Measurements from ENCODE around the gene KIF26B. TPM values are rescaled to one million over a fixed set of nuclear protein-coding genes. Genes with fewer than 3 reads are reported as not detected.

KIF26B gene
- total and polyA plus RNA-seq, 8 donors, result 0.15 to 3.2 (median 0.89) TPM; not detected in 1

DNA sequence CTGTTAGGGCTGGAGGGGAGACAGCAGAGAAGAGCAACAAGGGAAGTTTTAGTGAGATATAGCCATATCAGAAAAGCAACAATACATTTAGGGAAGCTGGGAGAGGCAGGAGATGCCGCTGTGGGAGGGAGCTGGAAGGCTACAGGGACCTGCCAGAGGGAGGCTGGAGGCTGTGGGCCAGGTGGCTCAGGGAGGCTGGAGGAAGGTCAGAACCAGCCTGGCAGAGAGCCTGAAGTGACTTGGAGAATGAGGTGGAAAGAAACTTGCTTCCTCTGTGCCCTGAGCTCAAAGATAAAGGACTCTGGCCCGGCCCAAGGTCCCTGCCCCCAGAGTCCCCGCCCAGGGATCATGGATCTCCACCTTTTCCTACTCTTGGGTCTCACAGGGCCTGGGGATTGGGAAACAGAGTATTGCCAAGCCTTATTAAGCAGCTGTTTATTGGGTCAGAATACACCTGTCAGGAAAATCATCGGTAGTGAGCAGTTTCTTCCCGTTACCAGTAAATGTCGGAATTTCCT, 85.9 kb downstream of the KIF26B start:
- H3K36me3 ChIP-seq, result no peaks in the 10 kb centered on the region
- H3K27ac ChIP-seq, result no peak overlapping the region
- intact Hi-C loops (cut with DNase I; ENCODE audit: low total_unique reads), result no loop called here
- peak in 1 of 2 donors; percentile 64 for DNase-seq
- H3K27me3 ChIP-seq, result peaks cover 0 to 8% (median 0%) of the 10 kb centered on the region in 3 donors
- H3K9me3 ChIP-seq, result no peaks in the 10 kb centered on the region
- TF ChIP-seq, protein P1, sequence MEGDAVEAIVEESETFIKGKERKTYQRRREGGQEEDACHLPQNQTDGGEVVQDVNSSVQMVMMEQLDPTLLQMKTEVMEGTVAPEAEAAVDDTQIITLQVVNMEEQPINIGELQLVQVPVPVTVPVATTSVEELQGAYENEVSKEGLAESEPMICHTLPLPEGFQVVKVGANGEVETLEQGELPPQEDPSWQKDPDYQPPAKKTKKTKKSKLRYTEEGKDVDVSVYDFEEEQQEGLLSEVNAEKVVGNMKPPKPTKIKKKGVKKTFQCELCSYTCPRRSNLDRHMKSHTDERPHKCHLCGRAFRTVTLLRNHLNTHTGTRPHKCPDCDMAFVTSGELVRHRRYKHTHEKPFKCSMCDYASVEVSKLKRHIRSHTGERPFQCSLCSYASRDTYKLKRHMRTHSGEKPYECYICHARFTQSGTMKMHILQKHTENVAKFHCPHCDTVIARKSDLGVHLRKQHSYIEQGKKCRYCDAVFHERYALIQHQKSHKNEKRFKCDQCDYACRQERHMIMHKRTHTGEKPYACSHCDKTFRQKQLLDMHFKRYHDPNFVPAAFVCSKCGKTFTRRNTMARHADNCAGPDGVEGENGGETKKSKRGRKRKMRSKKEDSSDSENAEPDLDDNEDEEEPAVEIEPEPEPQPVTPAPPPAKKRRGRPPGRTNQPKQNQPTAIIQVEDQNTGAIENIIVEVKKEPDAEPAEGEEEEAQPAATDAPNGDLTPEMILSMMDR (IDR thresholded peaks at IDR 0.05), result no peak
- TF ChIP-seq POLR2AphosphoS5 (IDR thresholded peaks at IDR 0.05), result no peak
- TF ChIP-seq EP300 (IDR thresholded peaks at IDR 0.05), result no peak
- no peak for TF ChIP-seq POLR2A (IDR thresholded peaks at IDR 0.05)
- H3K4me1 ChIP-seq, result peaks cover 0 to 3% (median under 1%) of the 10 kb centered on the region in 4 donors
- no peak overlapping the region for H3K4me3 ChIP-seq
- 70 to 79% (median 76%) methylated on average over 6 of the region's 6 CpGs for WGBS, 5 donors

DNA sequence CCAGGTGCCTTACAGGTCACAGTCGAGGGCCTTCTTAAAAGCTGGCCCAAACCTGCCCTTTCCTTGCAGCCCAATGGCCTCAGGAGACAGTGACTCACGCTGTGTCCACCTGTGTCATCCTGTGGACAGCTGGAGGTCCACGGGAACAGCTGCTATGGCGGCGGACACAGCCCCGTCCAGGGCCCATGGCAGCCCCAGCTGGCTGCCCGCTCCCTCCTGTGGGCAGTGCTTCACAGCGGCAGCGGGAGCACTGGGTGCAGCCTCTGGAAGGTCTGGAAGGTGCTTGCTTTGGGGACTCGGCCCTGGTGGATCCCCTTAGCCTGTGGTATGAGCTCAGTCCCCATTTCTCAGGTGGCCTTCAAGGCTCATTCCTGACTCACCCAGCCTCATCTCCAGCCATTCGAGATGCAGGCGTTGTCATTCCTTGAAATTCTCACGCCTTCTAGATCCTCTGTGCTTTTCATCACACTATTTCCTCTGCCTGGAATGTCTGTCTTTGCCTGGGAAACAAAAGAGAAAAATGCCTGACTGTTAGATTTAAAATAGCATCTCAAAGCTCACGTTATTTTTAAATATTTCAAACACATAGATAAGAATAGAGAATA, 86.8 kb downstream of the KIF26B start:
- TF ChIP-seq EP300 (IDR thresholded peaks at IDR 0.05) (no peak), POLR2AphosphoS5 (IDR thresholded peaks at IDR 0.05) (no peak)
- TF ChIP-seq, protein P1 (IDR thresholded peaks at IDR 0.05), result no peak
- H3K4me3 ChIP-seq, result no peak overlapping the region

DNA sequence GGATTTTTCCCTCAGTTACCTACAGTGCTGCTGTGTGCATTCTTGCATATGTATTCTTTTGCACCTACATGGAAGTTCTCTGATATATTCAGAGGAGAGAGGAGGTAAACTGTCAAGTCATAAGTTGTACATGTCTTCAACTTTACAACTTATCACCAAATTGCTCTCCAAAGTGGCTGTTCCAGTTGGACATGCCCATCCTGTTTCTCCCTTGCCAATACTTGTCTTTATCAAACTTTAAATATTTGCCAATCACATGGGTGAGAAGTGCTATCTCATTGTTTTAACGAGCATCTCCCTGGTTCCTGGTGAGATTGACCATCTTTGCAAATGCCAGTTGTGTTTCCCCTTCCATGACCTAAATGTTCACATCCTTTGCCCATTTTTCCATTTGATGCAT, 88.2 kb downstream of the KIF26B start:
- Histone ChIP-seq H3K4me1 (peaks cover 0 to 3% (median 0%) of the 10 kb centered on the region in 4 donors), H3K27ac (no peak overlapping the region), H3K9me3 (no peaks in the 10 kb centered on the region), H3K4me3 (no peak overlapping the region), H3K27me3 (peaks cover 0 to 5% (median 0%) of the 10 kb centered on the region in 3 donors), H3K36me3 (no peaks in the 10 kb centered on the region)
- peak in 1 of 3 donors; percentile 35 for TF ChIP-seq POLR2AphosphoS5 (IDR thresholded peaks at IDR 0.05)
- TF ChIP-seq, protein P1 (IDR thresholded peaks at IDR 0.05), result no peak
- peak in 1 of 2 donors; percentile 41 for DNase-seq
- intact Hi-C loops (cut with DNase I; ENCODE audit: low total_unique reads), result no loop called here
- 19 to 48% (median 38%) methylated on average over 1 of the region's 1 CpG for WGBS, 5 donors

More for the DNA sequence above, 86.8 kb downstream of the KIF26B start:
- Histone ChIP-seq H3K27me3 (peaks cover 0 to 8% (median 0%) of the 10 kb centered on the region in 3 donors), H3K9me3 (no peaks in the 10 kb centered on the region), H3K4me1 (peaks cover 0 to 3% (median 0%) of the 10 kb centered on the region in 4 donors), H3K27ac (no peak overlapping the region), H3K36me3 (no peaks in the 10 kb centered on the region)
- 90 to 97% (median 95%) methylated on average over 13 to 14 of the region's 14 CpGs for WGBS, 5 donors
- intact Hi-C loops (cut with DNase I; ENCODE audit: low total_unique reads), result no loop called here
- no peak for DNase-seq

DNA sequence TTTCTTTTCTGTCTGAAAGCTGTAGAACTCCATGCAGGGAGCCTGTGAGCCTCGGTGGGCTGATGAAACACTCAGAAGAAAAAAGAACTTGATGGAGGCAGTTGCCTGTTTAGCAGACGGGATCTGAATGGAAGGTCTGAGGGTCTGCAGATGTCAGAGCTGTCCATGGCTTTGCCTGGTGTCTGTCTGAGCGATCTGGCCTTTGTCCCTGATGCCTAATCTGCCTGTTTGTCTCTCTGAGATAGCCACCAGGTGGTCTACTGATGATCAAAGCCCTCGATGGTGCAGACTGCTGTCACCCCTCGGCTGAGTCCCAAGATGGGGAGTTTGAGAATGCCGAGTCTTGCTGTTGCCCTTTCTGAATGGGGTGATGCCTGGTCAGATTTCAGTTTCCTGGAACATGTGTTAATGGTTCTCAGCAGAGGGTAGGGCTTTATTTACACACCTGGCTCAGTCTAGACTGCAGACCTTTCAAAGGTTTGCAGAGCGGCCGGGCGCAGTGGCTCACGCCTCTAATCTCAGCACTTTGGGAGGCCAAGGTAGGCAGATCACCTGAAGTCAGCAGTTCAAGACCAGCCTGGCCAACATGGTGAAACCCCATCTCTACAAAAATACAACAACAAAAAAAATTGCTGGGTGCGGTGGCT, 90.4 kb downstream of the KIF26B start:
- peaks cover 0 to 3% (median 0%) of the 10 kb centered on the region in 4 donors for H3K4me1 ChIP-seq
- WGBS, 5 donors, result 30 to 58% (median 51%) methylated on average over 10 to 11 of the region's 11 CpGs
- TF ChIP-seq, protein P1 (IDR thresholded peaks at IDR 0.05), result no peak
- peak in 2 of 3 donors; percentile 36 to 71 for TF ChIP-seq POLR2AphosphoS5 (IDR thresholded peaks at IDR 0.05)
- no peak for TF ChIP-seq EP300 (IDR thresholded peaks at IDR 0.05)
- peak; percentile 81 to 84 for DNase-seq
- intact Hi-C loops (cut with DNase I; ENCODE audit: low total_unique reads), result no loop called here
- H3K36me3 ChIP-seq, result no peaks in the 10 kb centered on the region
- no peak overlapping the region for H3K4me3 ChIP-seq
- H3K27me3 ChIP-seq, result peaks cover 0 to 4% (median 0%) of the 10 kb centered on the region in 3 donors
- no peaks in the 10 kb centered on the region for H3K9me3 ChIP-seq
- H3K27ac ChIP-seq, result peak overlapping the region; percentile 26 to 83 (median 63)

Data from stomach (tissue), 9 donors.